Measurements from ENCODE around the gene PRUNE2. TPM values are rescaled to one million over a fixed set of nuclear protein-coding genes. Genes with fewer than 3 reads are reported as not detected.

PRUNE2 gene
- total RNA-seq, 1 donor from 2014 or later: 8.7 TPM

- Mint-ChIP-seq H3K27ac (ENCODE audit: unreplicated experiment) (no peak overlapping the region), H3K27me3 (ENCODE audit: low read depth, unreplicated experiment) (peaks cover 2% of the 10 kb centered on the region), H3K9me3 (ENCODE audit: unreplicated experiment) (peaks cover 4% of the 10 kb centered on the region), H3K4me3 (ENCODE audit: unreplicated experiment) (no peak overlapping the region), H3K36me3 (ENCODE audit: low read depth, unreplicated experiment) (no peaks in the 10 kb centered on the region), H3K4me1 (ENCODE audit: low read depth, unreplicated experiment) (no peaks in the 10 kb centered on the region)
- Histone ChIP-seq H3K27me3 (ENCODE audit: insufficient read depth, low read length) (no peaks in the 10 kb centered on the region), H3K9ac (ENCODE audit: low read length) (no peak overlapping the region), H3K27ac (ENCODE audit: low read depth, low read length) (no peak overlapping the region), H3K4me1 (ENCODE audit: insufficient read depth, low read length) (no peaks in the 10 kb centered on the region), H3K79me2 (ENCODE audit: insufficient read depth, low read length) (no peaks in the 10 kb centered on the region), H2AFZ (ENCODE audit: low read depth, low read length) (no peak overlapping the region), H3K4me2 (ENCODE audit: low read length) (no peak overlapping the region), H3K4me3 (ENCODE audit: insufficient read depth, low read depth, low read length) (no peak overlapping the region), H3K9me3 (ENCODE audit: insufficient read depth, low read depth, low read length) (no peaks in the 10 kb centered on the region), H3K36me3 (ENCODE audit: insufficient read depth, low read length) (no peaks in the 10 kb centered on the region), H4K20me1 (ENCODE audit: insufficient read depth, low read length) (no peaks in the 10 kb centered on the region)
- no peak for TF ChIP-seq EZH2 (IDR thresholded peaks at IDR 0.05; ENCODE audit: insufficient read depth, low read length)
- TF ChIP-seq, protein P1, sequence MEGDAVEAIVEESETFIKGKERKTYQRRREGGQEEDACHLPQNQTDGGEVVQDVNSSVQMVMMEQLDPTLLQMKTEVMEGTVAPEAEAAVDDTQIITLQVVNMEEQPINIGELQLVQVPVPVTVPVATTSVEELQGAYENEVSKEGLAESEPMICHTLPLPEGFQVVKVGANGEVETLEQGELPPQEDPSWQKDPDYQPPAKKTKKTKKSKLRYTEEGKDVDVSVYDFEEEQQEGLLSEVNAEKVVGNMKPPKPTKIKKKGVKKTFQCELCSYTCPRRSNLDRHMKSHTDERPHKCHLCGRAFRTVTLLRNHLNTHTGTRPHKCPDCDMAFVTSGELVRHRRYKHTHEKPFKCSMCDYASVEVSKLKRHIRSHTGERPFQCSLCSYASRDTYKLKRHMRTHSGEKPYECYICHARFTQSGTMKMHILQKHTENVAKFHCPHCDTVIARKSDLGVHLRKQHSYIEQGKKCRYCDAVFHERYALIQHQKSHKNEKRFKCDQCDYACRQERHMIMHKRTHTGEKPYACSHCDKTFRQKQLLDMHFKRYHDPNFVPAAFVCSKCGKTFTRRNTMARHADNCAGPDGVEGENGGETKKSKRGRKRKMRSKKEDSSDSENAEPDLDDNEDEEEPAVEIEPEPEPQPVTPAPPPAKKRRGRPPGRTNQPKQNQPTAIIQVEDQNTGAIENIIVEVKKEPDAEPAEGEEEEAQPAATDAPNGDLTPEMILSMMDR (IDR thresholded peaks at IDR 0.05; ENCODE audit: insufficient read depth, low read depth, low read length): no peak
- FAIRE-seq: no peak
- no peak for DNase-seq (ENCODE audit: low read depth)
Observed at GRCh38 chr9:76856016-76856415, 49.9 kb downstream of the PRUNE2 start.

DNA sequence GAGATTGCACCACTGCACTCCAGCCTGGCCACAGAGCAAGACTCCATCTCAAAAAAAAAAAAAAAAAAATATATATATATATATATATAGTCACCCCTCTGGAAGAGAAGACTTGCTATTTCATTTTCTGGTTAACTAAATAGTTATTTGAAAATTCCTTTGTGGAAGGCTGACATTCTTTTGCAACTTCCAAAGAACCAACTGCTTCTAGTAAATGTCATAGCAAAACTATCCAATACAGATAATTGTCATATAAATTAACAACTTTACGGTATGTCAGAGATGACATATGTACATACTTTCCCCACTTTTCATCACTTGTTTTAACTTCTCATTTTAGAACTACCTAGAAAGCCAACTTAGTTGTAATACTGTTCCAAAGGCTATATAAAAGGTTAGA lies 50.9 kb downstream of the PRUNE2 start:
- FAIRE-seq: no peak
- H3K27ac ChIP-seq (ENCODE audit: low read depth, low read length): no peak overlapping the region
- TF ChIP-seq, protein P1 (IDR thresholded peaks at IDR 0.05; ENCODE audit: insufficient read depth, low read depth, low read length): no peak
- no peak for TF ChIP-seq EZH2 (IDR thresholded peaks at IDR 0.05; ENCODE audit: insufficient read depth, low read length)

GRCh38 chr9:76852026-76852425 lies 53.9 kb downstream of the PRUNE2 start:
- H3K9ac ChIP-seq (ENCODE audit: low read length): no peak overlapping the region
- H3K9me3 Mint-ChIP-seq (ENCODE audit: unreplicated experiment): peaks cover 3% of the 10 kb centered on the region
- H3K27me3 Mint-ChIP-seq (ENCODE audit: low read depth, unreplicated experiment): peaks cover under 1% of the 10 kb centered on the region
- H4K20me1 ChIP-seq (ENCODE audit: insufficient read depth, low read length): no peaks in the 10 kb centered on the region
- no peak overlapping the region for H3K4me2 ChIP-seq (ENCODE audit: low read length)
- no peaks in the 10 kb centered on the region for H3K36me3 ChIP-seq (ENCODE audit: insufficient read depth, low read length)
- no peak for FAIRE-seq
- H3K27ac Mint-ChIP-seq (ENCODE audit: unreplicated experiment): no peak overlapping the region
- no peaks in the 10 kb centered on the region for H3K4me1 ChIP-seq (ENCODE audit: insufficient read depth, low read length)
- no peaks in the 10 kb centered on the region for H3K9me3 ChIP-seq (ENCODE audit: insufficient read depth, low read depth, low read length)
- DNase-seq (ENCODE audit: low read depth): no peak
- H3K27ac ChIP-seq (ENCODE audit: low read depth, low read length): no peak overlapping the region
- H3K79me2 ChIP-seq (ENCODE audit: insufficient read depth, low read length): no peaks in the 10 kb centered on the region
- H3K4me1 Mint-ChIP-seq (ENCODE audit: low read depth, unreplicated experiment): no peaks in the 10 kb centered on the region
- no peak overlapping the region for H2AFZ ChIP-seq (ENCODE audit: low read depth, low read length)
- no peak overlapping the region for H3K4me3 ChIP-seq (ENCODE audit: insufficient read depth, low read depth, low read length)
- no peaks in the 10 kb centered on the region for H3K27me3 ChIP-seq (ENCODE audit: insufficient read depth, low read length)
- no peak for TF ChIP-seq EZH2 (IDR thresholded peaks at IDR 0.05; ENCODE audit: insufficient read depth, low read length)
- TF ChIP-seq, protein P1 (IDR thresholded peaks at IDR 0.05; ENCODE audit: insufficient read depth, low read depth, low read length): no peak
- H3K36me3 Mint-ChIP-seq (ENCODE audit: low read depth, unreplicated experiment): no peaks in the 10 kb centered on the region
- H3K4me3 Mint-ChIP-seq (ENCODE audit: unreplicated experiment): no peak overlapping the region

More for the DNA sequence above, 50.9 kb downstream of the PRUNE2 start:
- Mint-ChIP-seq H3K4me3 (ENCODE audit: unreplicated experiment) (no peak overlapping the region), H3K36me3 (ENCODE audit: low read depth, unreplicated experiment) (no peaks in the 10 kb centered on the region), H3K27me3 (ENCODE audit: low read depth, unreplicated experiment) (peaks cover 2% of the 10 kb centered on the region), H3K9me3 (ENCODE audit: unreplicated experiment) (peaks cover 4% of the 10 kb centered on the region), H3K4me1 (ENCODE audit: low read depth, unreplicated experiment) (no peaks in the 10 kb centered on the region), H3K27ac (ENCODE audit: unreplicated experiment) (no peak overlapping the region)
- no peaks in the 10 kb centered on the region for H3K4me1 ChIP-seq (ENCODE audit: insufficient read depth, low read length)
- H2AFZ ChIP-seq (ENCODE audit: low read depth, low read length): no peak overlapping the region
- DNase-seq (ENCODE audit: low read depth): no peak
- no peak overlapping the region for H3K4me2 ChIP-seq (ENCODE audit: low read length)
- H3K79me2 ChIP-seq (ENCODE audit: insufficient read depth, low read length): no peaks in the 10 kb centered on the region
- H3K27me3 ChIP-seq (ENCODE audit: insufficient read depth, low read length): no peaks in the 10 kb centered on the region
- no peaks in the 10 kb centered on the region for H3K36me3 ChIP-seq (ENCODE audit: insufficient read depth, low read length)
- no peak overlapping the region for H3K9ac ChIP-seq (ENCODE audit: low read length)
- no peak overlapping the region for H3K4me3 ChIP-seq (ENCODE audit: insufficient read depth, low read depth, low read length)
- no peaks in the 10 kb centered on the region for H4K20me1 ChIP-seq (ENCODE audit: insufficient read depth, low read length)
- no peaks in the 10 kb centered on the region for H3K9me3 ChIP-seq (ENCODE audit: insufficient read depth, low read depth, low read length)
